H1 (cell line): ENCODE data around the gene DTX4. TPM values are rescaled to one million over a fixed set of nuclear protein-coding genes. Genes with fewer than 3 reads are reported as not detected.

Source experiments
- CTCF ChIA-PET: fragments of 300-600 bp; sonication (Branson Sonifier 250); formaldehyde crosslinking; loops from one replicate; lab custom pipeline; 2021; ENCODE audit not compliant: partially characterized antibody; lab: Charles Lee
- POLR2A ChIA-PET: fragments of 300-600 bp; sonication (Branson Sonifier 250); formaldehyde crosslinking; loops from one replicate; lab custom pipeline; 2021; ENCODE audit warnings: inconsistent platforms; ENCODE audit not compliant: partially characterized antibody; lab: Charles Lee
- DNase-seq, 2 experiments: peaks; one replicate each; pipeline versions ENCODE4 v3.0.0 to v3.0.0-alpha.2; 2010 to 2022; ENCODE audit warnings: low spot score in 2 of 2, low read depth in 1 of 2, mixed read lengths in 1 of 2
- FAIRE-seq: peaks from 2 replicates; lab custom pipeline; 2011; peaks lifted over from hg19 to GRCh38; lab: Jason Lieb, UNC
- H2AFZ ChIP-seq: 2 replicates; pipeline ENCODE4 v1.8.1; 2012; ENCODE audit warnings: low read length, inconsistent platforms
- H2AK5ac ChIP-seq: 2 replicates; pipeline ENCODE4 v1.6.1; 2013; ENCODE audit warnings: low read depth, low read length
- H2BK120ac ChIP-seq: replicated peaks from 2 replicates; pipeline ENCODE3; 2013; ENCODE audit warnings: low read depth, low read length, inconsistent platforms
- H2BK12ac ChIP-seq: 2 replicates; pipeline ENCODE4 v1.6.1; 2013; ENCODE audit warnings: low read depth, low read length
- H2BK15ac ChIP-seq: 2 replicates; pipeline ENCODE4 v1.6.1; 2013; ENCODE audit warnings: low read length
- H2BK20ac ChIP-seq: 2 replicates; pipeline ENCODE4 v1.6.1; 2013; ENCODE audit warnings: low read length
- H2BK5ac ChIP-seq: 2 replicates; pipeline ENCODE4 v1.6.1; 2013; ENCODE audit warnings: low read depth, low read length
- H3K14ac ChIP-seq: 2 replicates; pipeline ENCODE4 v1.6.1; 2013; ENCODE audit warnings: inconsistent platforms; ENCODE audit not compliant: insufficient read length
- H3K18ac ChIP-seq: 2 replicates; pipeline ENCODE4 v1.6.1; 2013; ENCODE audit warnings: low read length; ENCODE audit errors: extremely low read depth
- H3K23ac ChIP-seq: 2 replicates; pipeline ENCODE4 v1.6.1; 2013; ENCODE audit warnings: inconsistent platforms; ENCODE audit not compliant: insufficient read length
- H3K23me2 ChIP-seq: 2 replicates; pipeline ENCODE4 v1.6.1; 2013; ENCODE audit warnings: low read depth, low read length
- H3K27ac ChIP-seq: 2 replicates; pipeline ENCODE4 v1.6.1; 2011; ENCODE audit warnings: low read depth, low read length, inconsistent platforms
- H3K27me3 ChIP-seq, 4 experiments: replicated peaks in 1 of 4; 1 replicate in 1 of 4; 2 replicates in 3 of 4; pipeline versions ENCODE4 v1.6.1 to v1.8.1; 2011 to 2013; ENCODE audit warnings: low read length in 3 of 4, mild to moderate bottlenecking in 3 of 4, inconsistent platforms in 2 of 4, mixed read lengths in 2 of 4, moderate library complexity in 1 of 4; ENCODE audit not compliant: control insufficient read depth in 3 of 4, insufficient read depth in 3 of 4; ENCODE audit errors: extremely low read depth in 1 of 4
- H3K36me3 ChIP-seq, 4 experiments: 2 replicates each; pipeline versions ENCODE4 v1.6.1 to v1.8.1; 2011 to 2013; ENCODE audit warnings: mild to moderate bottlenecking in 4 of 4, low read length in 3 of 4, moderate library complexity in 2 of 4, control low read depth in 1 of 4, inconsistent platforms in 1 of 4; ENCODE audit not compliant: insufficient read depth in 4 of 4, control insufficient read depth in 2 of 4
- H3K4ac ChIP-seq: replicated peaks from 2 replicates; pipeline ENCODE3; 2013; ENCODE audit warnings: low read length, low read depth, mixed read lengths, inconsistent platforms; ENCODE audit not compliant: insufficient read length
- H3K4me1 ChIP-seq, 4 experiments: replicated peaks in 1 of 4; 1 replicate in 1 of 4; 2 replicates in 3 of 4; pipeline versions ENCODE4 v1.6.1 to v1.8.1; 2011 to 2013; ENCODE audit warnings: low read length in 3 of 4, inconsistent platforms in 2 of 4, mixed read lengths in 1 of 4; ENCODE audit not compliant: insufficient read depth in 4 of 4, control insufficient read depth in 3 of 4
- H3K4me2 ChIP-seq, 2 experiments: 2 replicates each; pipeline versions ENCODE4 v1.6.1 to v1.8.1; 2011 to 2013; ENCODE audit warnings: low read depth in 2 of 2, low read length in 2 of 2, control low read depth in 1 of 2, inconsistent platforms in 1 of 2, mild to moderate bottlenecking in 1 of 2; ENCODE audit not compliant: insufficient read depth in 1 of 2
- H3K4me3 ChIP-seq, 4 experiments: fragments of 200-600, 300-600 bp in 1 of 4; sonication (generic), shearing (Covaris generic), sonication (Bioruptor Twin) in 1 of 4; 2 replicates each; pipeline versions ENCODE4 v1.5.1 to v1.8.1; 2011 to 2016; ENCODE audit warnings: low read length in 4 of 4, low read depth in 3 of 4, control low read depth in 2 of 4, inconsistent platforms in 2 of 4, mild to moderate bottlenecking in 2 of 4, mixed read lengths in 1 of 4, moderate library complexity in 1 of 4; ENCODE audit not compliant: insufficient read depth in 2 of 4; ENCODE audit errors: extremely low read depth in 1 of 4
- H3K56ac ChIP-seq: replicated peaks from 2 replicates; pipeline ENCODE3; 2013; ENCODE audit warnings: low read depth, mild to moderate bottlenecking, mixed read lengths, low read length, inconsistent platforms; ENCODE audit not compliant: insufficient read length
- H3K79me1 ChIP-seq: 2 replicates; pipeline ENCODE4 v1.6.1; 2013; ENCODE audit warnings: low read depth, low read length, control low read depth
- H3K79me2 ChIP-seq, 2 experiments: 2 replicates each; pipeline versions ENCODE4 v1.6.1 to v1.8.1; 2012 to 2013; ENCODE audit warnings: low read length in 2 of 2, mild to moderate bottlenecking in 2 of 2, inconsistent platforms in 1 of 2; ENCODE audit not compliant: insufficient read depth in 2 of 2, control insufficient read depth in 1 of 2
- H3K9ac ChIP-seq, 4 experiments: replicated peaks in 1 of 4; 1 replicate in 1 of 4; 2 replicates in 3 of 4; pipeline versions ENCODE4 v1.6.1 to v1.8.1; 2011 to 2013; ENCODE audit warnings: low read depth in 3 of 4, low read length in 3 of 4, control low read depth in 2 of 4, mild to moderate bottlenecking in 2 of 4, moderate library complexity in 2 of 4, inconsistent platforms in 1 of 4; ENCODE audit errors: extremely low read depth in 1 of 4
- H3K9me3 ChIP-seq, 2 experiments: 2 replicates each; pipeline versions ENCODE4 v1.6.1 to v1.8.1; 2012 to 2013; ENCODE audit warnings: mild to moderate bottlenecking in 2 of 2, moderate library complexity in 2 of 2, control low read depth in 1 of 2, inconsistent platforms in 1 of 2, low read depth in 1 of 2, low read length in 1 of 2, mixed read lengths in 1 of 2; ENCODE audit not compliant: insufficient read depth in 2 of 2
- H4K20me1 ChIP-seq, 2 experiments: replicated peaks in 1 of 2; 2 replicates each; pipeline versions ENCODE3 to v1.8.1; 2011 to 2013; ENCODE audit warnings: inconsistent platforms in 2 of 2, low read length in 2 of 2, mild to moderate bottlenecking in 1 of 2; ENCODE audit not compliant: insufficient read depth in 2 of 2, control insufficient read depth in 1 of 2
- H4K5ac ChIP-seq: 2 replicates; pipeline ENCODE4 v1.6.1; 2013; ENCODE audit warnings: low read length, low read depth, mixed read lengths, inconsistent platforms; ENCODE audit not compliant: insufficient read length
- H4K8ac ChIP-seq: 2 replicates; pipeline ENCODE4 v1.8.0; 2013; ENCODE audit warnings: mild to moderate bottlenecking, moderate library complexity, low read length, inconsistent platforms; ENCODE audit not compliant: insufficient read depth; ENCODE audit errors: extremely low read depth
- H4K91ac ChIP-seq: replicated peaks from 2 replicates; pipeline ENCODE3; 2013; ENCODE audit warnings: low read length, mixed read lengths, inconsistent platforms; ENCODE audit not compliant: insufficient read length
- CHD2 ChIP-seq: IDR thresholded peaks from 2 replicates; pipeline ENCODE4 v1.6.1; 2012; ENCODE audit warnings: low read length, improper control_type of control experiment
- JUND ChIP-seq: IDR thresholded peaks from 2 replicates; pipeline ENCODE4 v1.6.1; 2011; ENCODE audit warnings: mild to moderate bottlenecking, improper control_type of control experiment, low read length
- MAX ChIP-seq: IDR thresholded peaks from 2 replicates; pipeline ENCODE4 v1.6.1; 2012; ENCODE audit warnings: inconsistent platforms
- NRF1 ChIP-seq: IDR thresholded peaks from 2 replicates; pipeline ENCODE4 v1.6.1; 2011; ENCODE audit warnings: mild to moderate bottlenecking, low read depth, low read length, improper control_type of control experiment
- RAD21 ChIP-seq, 2 experiments: IDR thresholded peaks in 1 of 2; conservative IDR thresholded peaks in 1 of 2; 2 replicates each; pipeline ENCODE4 v1.6.1; 2011; ENCODE audit warnings: low read depth in 2 of 2, low read length in 2 of 2, improper control_type of control experiment in 1 of 2, inconsistent platforms in 1 of 2, mild to moderate bottlenecking in 1 of 2, moderate library complexity in 1 of 2
- TAF7 ChIP-seq: optimal IDR thresholded peaks from 2 replicates; pipeline ENCODE3; 2011; ENCODE audit warnings: low read depth, mild to moderate bottlenecking, inconsistent platforms, low read length, moderate library complexity, borderline replicate concordance
- WGBS, 2 experiments: shearing (Covaris generic) in 1 of 2; methylation state at CpG; one replicate each; pipeline versions ENCODE4 v1.1.6 to v1.1.7; 2013 to 2015; ENCODE audit warnings: low lambda C conversion rate in 2 of 2, mixed read lengths in 2 of 2, inconsistent platforms in 1 of 2, low coverage in 1 of 2, missing lambda C conversion rate in 1 of 2; ENCODE audit not compliant: insufficient replicate concordance in 2 of 2, insufficient coverage in 1 of 2, insufficient read length in 1 of 2; ENCODE audit errors: extremely low coverage in 1 of 2, missing lambda C conversion rate in 1 of 2; 5-methylcytosine and 5-hydroxymethylcytosine counted together
- polyA plus RNA-seq, 7 experiments: library from polyadenylated mRNA; depleted of rRNA in 3 of 7; stranded (reverse) in 5 of 7; unstranded in 2 of 7; fragments of >200 nt in 5 of 7; fragments of 200-250 nt in 2 of 7; gene quantifications; 1 replicate in 5 of 7; 2 replicates in 1 of 7; 4 replicates in 1 of 7; pipeline versions ENCODE4 v1.2.1 to v1.2.3, GENCODE V29; 2011 to 2013; ENCODE audit warnings: missing spikeins in 2 of 7, mixed read lengths in 2 of 7
- total RNA-seq: library from RNA; stranded (reverse); fragmentation: NEBNext Ultra II Directional; extraction: Animal tissue kit (Norgen Biotek cat#: 25700); gene quantifications from 2 replicates; pipeline ENCODE4 v1.2.1, GENCODE V29; 2021
- TF ChIP-seq, protein P1 (sequence below), 3 experiments: IDR thresholded peaks; 1 replicate in 2 of 3; 2 replicates in 1 of 3; pipeline versions ENCODE4 v1.5.1 to v1.6.1; 2011; ENCODE audit warnings: low read length in 3 of 3, mild to moderate bottlenecking in 3 of 3, inconsistent platforms in 2 of 3, low read depth in 1 of 3, moderate library complexity in 1 of 3; ENCODE audit not compliant: insufficient read depth in 1 of 3; ENCODE audit errors: control extremely low read depth in 1 of 3

DTX4 gene
- total and polyA plus RNA-seq, 2 of the 8 experiments (the other 6 are each of a cell fraction or from before 2014, with no cell fraction given) = 5.1 to 18.8 TPM

DNA sequence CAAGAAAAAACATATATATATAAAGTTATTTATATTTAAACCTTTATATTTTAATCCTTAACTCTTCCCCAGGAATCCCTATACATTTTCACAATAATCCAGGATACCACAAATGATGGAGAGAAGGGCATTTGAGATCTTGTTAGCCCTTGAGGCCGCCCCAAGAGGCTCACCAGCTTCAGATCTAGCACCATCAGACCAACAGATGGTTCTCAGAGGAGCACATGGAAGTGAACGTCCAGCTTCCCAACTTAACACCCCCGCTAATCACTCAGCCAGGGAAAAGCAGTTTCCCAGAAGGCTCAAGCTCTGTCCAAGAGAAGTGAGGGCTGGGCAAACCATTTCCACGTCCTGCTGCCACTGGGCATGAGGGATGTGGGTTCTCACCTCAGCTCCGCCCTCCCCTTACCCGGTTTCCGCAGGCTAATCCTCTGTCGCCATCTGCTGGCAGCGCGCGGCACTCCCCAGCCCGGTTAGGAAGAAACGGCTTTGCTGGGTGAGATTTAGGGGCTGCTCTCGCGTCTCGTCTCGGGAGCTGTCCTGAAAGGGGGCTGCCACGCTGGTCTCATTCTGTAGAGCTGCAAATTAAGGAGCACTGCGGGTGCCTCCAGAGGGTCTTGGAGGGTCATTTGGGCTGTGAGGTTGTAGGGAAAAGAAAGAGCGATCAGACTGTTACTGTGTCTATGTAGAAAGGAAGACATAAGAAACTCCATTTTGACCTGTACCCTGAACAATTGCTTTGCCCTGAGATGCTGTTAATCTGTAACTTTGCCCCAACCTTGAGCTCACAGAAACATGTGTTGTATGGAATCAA, 36.1 kb upstream of the DTX4 start:
- Histone ChIP-seq H4K91ac (no peak overlapping the region), H2AK5ac (no peak overlapping the region), H4K20me1 (no peaks in the 10 kb centered on the region), H3K4me1 (no peaks in the 10 kb centered on the region), H3K23ac (no peak overlapping the region), H3K4me3 (no peak overlapping the region), H3K4ac (no peak overlapping the region), H2BK12ac (no peak overlapping the region), H3K18ac (no peak overlapping the region; the same call in 1 of the 2 replicates), H4K5ac (no peak overlapping the region), H3K23me2 (no peaks in the 10 kb centered on the region), H3K36me3 (peaks cover 3 to 40% (median 7%) of the 10 kb centered on the region in 4 experiments; a peak in 5 of 8 replicates), H3K14ac (no peak overlapping the region), H3K4me2 (peak overlapping the region in 1 of 2 experiments; percentile 40; a peak in 1 of 4 replicates), H3K56ac (no peak overlapping the region), H4K8ac (no peak overlapping the region), H2BK120ac (no peak overlapping the region), H2AFZ (no peak overlapping the region), H3K27ac (no peak overlapping the region; the same call in 1 of the 2 replicates), H2BK20ac (peak overlapping the region; percentile 90; the same call in 1 of the 2 replicates), H3K79me1 (no peaks in the 10 kb centered on the region), H2BK5ac (no peak overlapping the region), H3K79me2 (no peaks in the 10 kb centered on the region), H3K27me3 (no peaks in the 10 kb centered on the region), H3K9ac (no peak overlapping the region), H3K9me3 (peaks cover 23 to 26% of the 10 kb centered on the region in 2 experiments), H2BK15ac (no peak overlapping the region)
- CTCF ChIA-PET = interaction anchor here (0.5 to 2.6 kb wide), 54 partner anchors 8 to 568 kb away, joined by 3 to 20 read pairs (median 4); partner anchors contain the start of gene DTX4
- POLR2A ChIA-PET = interaction anchor here (0.9 to 1.0 kb wide), 2 partner anchors 33 to 172 kb away, joined by 3 to 4 read pairs; no protein-coding TSS in a partner anchor
- 23% methylated on average over 19 of the region's 20 CpGs; no CpG with 5 or more reads in 1 of the 2 experiments for WGBS, 2 experiments
- peak; percentile 59 to 99 for DNase-seq
- no peak for FAIRE-seq
- TF ChIP-seq CHD2 (peak; percentile 48; the same call in 1 of the 2 replicates), MAX (peak; percentile 75), TAF7 (no peak), JUND (no peak), NRF1 (no peak), RAD21 (IDR thresholded peaks at IDR 0.05 in 1 of 2, conservative IDR thresholded peaks at IDR 0.05 in 1 of 2; ENCODE audit: low read depth in 2 of 2, low read length in 2 of 2) (peak; percentile 97 to 98)
- TF ChIP-seq, protein P1, sequence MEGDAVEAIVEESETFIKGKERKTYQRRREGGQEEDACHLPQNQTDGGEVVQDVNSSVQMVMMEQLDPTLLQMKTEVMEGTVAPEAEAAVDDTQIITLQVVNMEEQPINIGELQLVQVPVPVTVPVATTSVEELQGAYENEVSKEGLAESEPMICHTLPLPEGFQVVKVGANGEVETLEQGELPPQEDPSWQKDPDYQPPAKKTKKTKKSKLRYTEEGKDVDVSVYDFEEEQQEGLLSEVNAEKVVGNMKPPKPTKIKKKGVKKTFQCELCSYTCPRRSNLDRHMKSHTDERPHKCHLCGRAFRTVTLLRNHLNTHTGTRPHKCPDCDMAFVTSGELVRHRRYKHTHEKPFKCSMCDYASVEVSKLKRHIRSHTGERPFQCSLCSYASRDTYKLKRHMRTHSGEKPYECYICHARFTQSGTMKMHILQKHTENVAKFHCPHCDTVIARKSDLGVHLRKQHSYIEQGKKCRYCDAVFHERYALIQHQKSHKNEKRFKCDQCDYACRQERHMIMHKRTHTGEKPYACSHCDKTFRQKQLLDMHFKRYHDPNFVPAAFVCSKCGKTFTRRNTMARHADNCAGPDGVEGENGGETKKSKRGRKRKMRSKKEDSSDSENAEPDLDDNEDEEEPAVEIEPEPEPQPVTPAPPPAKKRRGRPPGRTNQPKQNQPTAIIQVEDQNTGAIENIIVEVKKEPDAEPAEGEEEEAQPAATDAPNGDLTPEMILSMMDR (IDR thresholded peaks at IDR 0.05; ENCODE audit: control extremely low read depth in 1 of 3, insufficient read depth in 1 of 3, low read depth in 1 of 3, low read length in 3 of 3) = peak; percentile 96 to 98 (median 97)
